GM21390 (cell line): ENCODE results near the gene TCF23.
"Not testable (repeated sequence)": the region's sequence is repeated elsewhere in the genome, so short reads cannot be mapped to it uniquely, and the experiment has no call there.

Source experiments
- ATAC-seq: cut with Tn5 transposase; IDR thresholded peaks from one replicate; pipeline ENCODE4 v1.9.1; 2021; ENCODE audit not compliant: unreplicated experiment

Gene TCF23

GRCh38 chr2:27185331-27186026, 36.7 kb downstream of the TCF23 start:
- no peak for ATAC-seq

- no peak for ATAC-seq
These were observed 38.0 kb downstream of the TCF23 start for GRCh38 chr2:27186613-27187345.

- no peak for ATAC-seq
These were observed 41.2 kb downstream of the TCF23 start for GRCh38 chr2:27189989-27190388.

- peak; percentile 55 for ATAC-seq
These were observed 42.4 kb downstream of the TCF23 start for GRCh38 chr2:27191070-27191829.

GRCh38 chr2:27194538-27195354, 45.9 kb downstream of the TCF23 start:
- no peak for ATAC-seq

GRCh38 chr2:27195799-27196198, 47.0 kb downstream of the TCF23 start:
- not testable (repeated sequence) for ATAC-seq

- not testable (repeated sequence) for ATAC-seq
These were observed 49.3 kb downstream of the TCF23 start for GRCh38 chr2:27198068-27198467.

GRCh38 chr2:27198627-27199026, 49.8 kb downstream of the TCF23 start:
- no peak for ATAC-seq

- ATAC-seq = no peak
These were observed 50.4 kb downstream of the TCF23 start for GRCh38 chr2:27199241-27199640.

GRCh38 chr2:27201675-27202074, 52.9 kb downstream of the TCF23 start:
- ATAC-seq = no peak

GRCh38 chr2:27202854-27203253, 54.0 kb downstream of the TCF23 start:
- no peak for ATAC-seq

GRCh38 chr2:27203741-27204140, 54.9 kb downstream of the TCF23 start:
- ATAC-seq = no peak

- no peak for ATAC-seq
These were observed 55.8 kb downstream of the TCF23 start for GRCh38 chr2:27204566-27204965.

- no peak for ATAC-seq
These were observed 56.4 kb downstream of the TCF23 start for GRCh38 chr2:27205206-27205605.

- no peak for ATAC-seq
These were observed 57.5 kb downstream of the TCF23 start for GRCh38 chr2:27206346-27206745.
